IPS-18a (cell line): ENCODE results near the gene FRAS1.
"Not testable (repeated sequence)": the region's sequence is repeated elsewhere in the genome, so short reads cannot be mapped to it uniquely, and the experiment has no call there.

ENCODE experiments used
- H3K27ac ChIP-seq: one replicate; pipeline ENCODE4 v1.5.1; 2013; ENCODE audit warnings: low read length
- H3K27me3 ChIP-seq: one replicate; pipeline ENCODE4 v1.6.1; 2013; ENCODE audit warnings: mild to moderate bottlenecking, low read length; ENCODE audit not compliant: control insufficient read depth, insufficient read depth
- H3K36me3 ChIP-seq: one replicate; pipeline ENCODE4 v1.6.1; 2013; ENCODE audit warnings: low read depth, low read length; ENCODE audit not compliant: control insufficient read depth
- H3K4me1 ChIP-seq: one replicate; pipeline ENCODE4 v1.6.1; 2013; ENCODE audit warnings: low read depth, low read length; ENCODE audit not compliant: control insufficient read depth
- H3K4me3 ChIP-seq: one replicate; pipeline ENCODE4 v1.5.1; 2013; ENCODE audit warnings: low read length
- H3K9ac ChIP-seq: one replicate; pipeline ENCODE4 v1.6.1; 2013; ENCODE audit warnings: mild to moderate bottlenecking, low read length, moderate library complexity
- H3K9me3 ChIP-seq: one replicate; pipeline ENCODE4 v1.6.1; 2013; ENCODE audit warnings: low read depth, low read length; ENCODE audit not compliant: control insufficient read depth

FRAS1 gene

GRCh38 chr4:78267790-78268189, 210.7 kb downstream of the FRAS1 start:
- Histone ChIP-seq H3K9me3 (no peaks in the 10 kb centered on the region), H3K36me3 (peaks cover 39% of the 10 kb centered on the region), H3K4me1 (no peaks in the 10 kb centered on the region), H3K27ac (no peak overlapping the region), H3K4me3 (no peak overlapping the region), H3K9ac (no peak overlapping the region), H3K27me3 (no peaks in the 10 kb centered on the region)

GRCh38 chr4:78268597-78268996, 211.5 kb downstream of the FRAS1 start:
- H3K36me3 ChIP-seq, result peaks cover 39% of the 10 kb centered on the region

GRCh38 chr4:78275450-78275849, 218.3 kb downstream of the FRAS1 start:
- H3K9ac ChIP-seq, H3K9me3 ChIP-seq, H3K27me3 ChIP-seq, H3K4me3 ChIP-seq, H3K27ac ChIP-seq, H3K4me1 ChIP-seq: not testable (repeated sequence)
- H3K36me3 ChIP-seq, result peaks cover 11% of the 10 kb centered on the region

More at GRCh38 chr4:78268597-78268996, 211.5 kb downstream of the FRAS1 start:
- H3K27ac ChIP-seq, result no peak overlapping the region
- no peak overlapping the region for H3K9ac ChIP-seq
- no peaks in the 10 kb centered on the region for H3K9me3 ChIP-seq
- no peaks in the 10 kb centered on the region for H3K4me1 ChIP-seq
- no peaks in the 10 kb centered on the region for H3K27me3 ChIP-seq
- H3K4me3 ChIP-seq, result no peak overlapping the region

DNA sequence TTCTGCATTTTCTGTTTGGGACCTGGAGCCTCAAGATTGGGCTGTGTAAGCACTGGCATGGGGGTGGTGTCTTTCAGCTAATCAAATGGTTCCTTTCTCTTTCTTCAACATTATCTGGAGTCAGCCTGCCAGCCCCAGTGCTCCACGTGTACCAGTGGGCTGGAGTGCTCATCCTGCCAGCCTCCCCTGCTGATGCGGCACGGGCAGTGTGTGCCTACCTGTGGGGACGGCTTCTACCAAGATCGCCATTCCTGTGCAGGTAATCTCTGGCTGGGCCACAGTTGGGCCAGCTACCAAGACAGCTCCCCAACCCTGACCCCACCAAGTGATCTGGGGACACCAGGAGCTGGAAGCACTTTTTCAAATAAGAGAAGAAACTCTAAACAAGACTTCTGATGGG, 229.2 kb downstream of the FRAS1 start:
- no peaks in the 10 kb centered on the region for H3K27me3 ChIP-seq
- H3K36me3 ChIP-seq, result peaks cover 28% of the 10 kb centered on the region
- peaks cover 12% of the 10 kb centered on the region for H3K4me1 ChIP-seq
- no peak overlapping the region for H3K27ac ChIP-seq
- H3K9ac ChIP-seq, result no peak overlapping the region
- no peak overlapping the region for H3K4me3 ChIP-seq
- H3K9me3 ChIP-seq, result no peaks in the 10 kb centered on the region

GRCh38 chr4:78288327-78288726, 231.2 kb downstream of the FRAS1 start:
- Histone ChIP-seq H3K27ac (no peak overlapping the region), H3K9me3 (no peaks in the 10 kb centered on the region), H3K27me3 (no peaks in the 10 kb centered on the region), H3K36me3 (peaks cover 28% of the 10 kb centered on the region), H3K9ac (no peak overlapping the region), H3K4me1 (no peaks in the 10 kb centered on the region), H3K4me3 (no peak overlapping the region)

DNA sequence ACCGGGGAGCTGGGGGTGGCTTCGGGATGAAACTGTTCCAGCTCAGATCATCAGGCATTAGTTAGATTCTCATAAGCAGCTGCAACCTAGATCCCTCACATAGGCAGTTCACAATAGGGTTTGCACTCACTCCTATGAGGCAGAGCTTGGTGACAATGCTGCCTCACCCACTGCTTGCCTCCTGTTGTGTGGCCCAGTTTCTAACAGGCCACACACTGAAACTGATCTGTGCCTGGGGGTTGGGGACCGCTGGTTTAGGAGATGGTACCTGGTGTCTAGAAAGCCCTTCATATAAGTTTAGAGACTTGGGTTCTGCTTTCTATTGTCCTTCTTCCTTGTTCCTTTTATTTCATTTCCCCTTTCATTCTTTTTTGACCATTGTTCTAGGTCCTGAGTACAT, 234.2 kb downstream of the FRAS1 start:
- H3K9me3 ChIP-seq, result no peaks in the 10 kb centered on the region
- H3K4me1 ChIP-seq, result no peaks in the 10 kb centered on the region
- H3K4me3 ChIP-seq, result no peak overlapping the region
- H3K36me3 ChIP-seq, result peaks cover 18% of the 10 kb centered on the region
- H3K9ac ChIP-seq, result no peak overlapping the region
- H3K27me3 ChIP-seq, result no peaks in the 10 kb centered on the region
- no peak overlapping the region for H3K27ac ChIP-seq

- Histone ChIP-seq H3K36me3 (peaks cover 10% of the 10 kb centered on the region), H3K4me3 (no peak overlapping the region), H3K9ac (no peak overlapping the region), H3K4me1 (no peaks in the 10 kb centered on the region), H3K9me3 (no peaks in the 10 kb centered on the region), H3K27me3 (no peaks in the 10 kb centered on the region), H3K27ac (no peak overlapping the region)
Measured at GRCh38 chr4:78292341-78292740, 235.2 kb downstream of the FRAS1 start.

GRCh38 chr4:78292856-78293255, 235.7 kb downstream of the FRAS1 start:
- Histone ChIP-seq H3K4me3 (no peak overlapping the region), H3K9ac (no peak overlapping the region), H3K27ac (no peak overlapping the region), H3K9me3 (no peaks in the 10 kb centered on the region), H3K27me3 (no peaks in the 10 kb centered on the region), H3K4me1 (no peaks in the 10 kb centered on the region), H3K36me3 (peaks cover 8% of the 10 kb centered on the region)

DNA sequence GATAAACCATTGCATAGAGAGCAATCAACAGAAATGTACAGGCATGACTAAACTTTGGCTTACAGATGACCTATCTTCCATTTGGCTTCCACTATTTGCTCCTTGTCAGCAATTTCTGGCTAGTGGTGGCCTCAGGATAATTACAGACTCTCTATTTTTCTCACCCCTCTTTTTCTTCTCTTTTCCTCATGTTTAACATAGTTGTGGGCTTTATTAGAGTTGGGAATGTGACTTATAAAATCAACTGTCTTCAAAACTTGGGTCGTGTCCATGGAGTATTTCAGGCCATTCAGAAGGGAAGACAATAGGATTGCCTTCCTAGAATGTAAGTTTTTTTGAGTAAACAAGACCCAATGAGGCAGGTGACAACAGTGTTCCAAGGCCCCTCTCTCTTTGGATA, 236.2 kb downstream of the FRAS1 start:
- Histone ChIP-seq H3K27me3 (no peaks in the 10 kb centered on the region), H3K9ac (no peak overlapping the region), H3K4me3 (no peak overlapping the region), H3K27ac (no peak overlapping the region), H3K36me3 (peaks cover 9% of the 10 kb centered on the region), H3K4me1 (no peaks in the 10 kb centered on the region), H3K9me3 (no peaks in the 10 kb centered on the region)

- no peaks in the 10 kb centered on the region for H3K4me1 ChIP-seq
- H3K9me3 ChIP-seq, result no peaks in the 10 kb centered on the region
- H3K36me3 ChIP-seq, result peaks cover 11% of the 10 kb centered on the region
- no peak overlapping the region for H3K9ac ChIP-seq
- no peak overlapping the region for H3K4me3 ChIP-seq
- no peaks in the 10 kb centered on the region for H3K27me3 ChIP-seq
- no peak overlapping the region for H3K27ac ChIP-seq
Measured at GRCh38 chr4:78293821-78294301, 236.7 kb downstream of the FRAS1 start.

DNA sequence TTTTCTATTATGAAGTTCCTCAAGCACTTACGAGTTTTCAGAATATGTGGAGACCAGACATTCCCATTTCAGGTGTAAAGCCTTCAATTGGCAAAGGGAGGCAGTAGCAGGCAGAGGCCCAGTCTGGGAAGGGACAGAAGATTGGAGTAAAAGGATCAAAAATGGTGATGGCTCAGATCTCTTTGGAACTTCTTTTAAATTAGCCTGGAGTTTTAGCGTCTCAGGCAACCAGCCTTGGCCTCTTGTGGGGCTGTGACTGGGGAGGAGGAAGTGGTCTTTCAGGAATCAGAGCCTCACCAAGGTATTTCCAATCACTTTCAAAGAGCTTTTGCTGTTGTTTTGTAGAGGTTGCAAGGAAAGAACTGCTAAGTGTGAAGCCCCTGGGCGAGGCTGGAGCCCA, 239.1 kb downstream of the FRAS1 start:
- Histone ChIP-seq H3K27ac (no peak overlapping the region), H3K4me3 (no peak overlapping the region), H3K27me3 (no peaks in the 10 kb centered on the region), H3K4me1 (no peaks in the 10 kb centered on the region), H3K9me3 (no peaks in the 10 kb centered on the region), H3K36me3 (peaks cover 14% of the 10 kb centered on the region), H3K9ac (no peak overlapping the region)

DNA sequence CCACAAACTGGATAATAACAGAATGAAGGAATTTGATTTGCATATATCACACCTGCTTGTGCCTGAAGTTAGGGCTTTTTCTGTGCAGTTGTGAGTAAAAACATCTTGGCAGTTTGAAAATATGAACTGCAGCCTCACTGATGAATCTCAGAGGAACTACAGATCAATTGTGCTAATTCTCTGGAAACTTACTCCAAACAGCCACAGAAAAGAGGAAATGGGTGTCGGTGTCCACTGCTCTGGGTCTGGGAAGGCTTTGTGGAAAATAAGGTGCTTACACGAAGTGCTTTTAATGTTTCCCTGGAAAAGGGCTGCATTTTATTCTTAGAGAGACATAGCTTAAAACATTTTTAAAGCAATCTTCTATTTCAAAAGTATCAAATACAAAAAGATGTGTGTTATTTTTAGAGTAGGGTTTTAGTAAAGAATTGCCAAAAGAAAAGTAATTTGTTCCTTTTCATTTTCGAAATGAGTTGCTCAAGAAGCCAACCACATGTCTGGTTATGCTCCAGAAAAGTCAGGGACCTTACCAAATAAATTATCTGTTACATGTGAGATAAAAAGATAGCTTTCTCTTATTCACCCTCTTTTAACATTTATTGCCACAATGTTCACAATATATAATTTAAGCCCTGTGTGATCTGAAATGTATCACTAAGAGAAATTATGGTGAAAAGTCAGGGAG, 240.1 kb downstream of the FRAS1 start:
- Histone ChIP-seq H3K36me3 (peaks cover 14% of the 10 kb centered on the region), H3K4me3 (no peak overlapping the region), H3K27me3 (no peaks in the 10 kb centered on the region), H3K9ac (no peak overlapping the region), H3K4me1 (no peaks in the 10 kb centered on the region), H3K9me3 (no peaks in the 10 kb centered on the region), H3K27ac (no peak overlapping the region)
